ENCODE measurements around the gene NT5E.
"Not testable (repeated sequence)": the region's sequence is repeated elsewhere in the genome, so short reads cannot be mapped to it uniquely, and the experiment has no call there.

NT5E gene

GRCh38 chr6:85494547-85495536, 45.0 kb downstream of the NT5E start:
- DNase-seq: no peak

DNA sequence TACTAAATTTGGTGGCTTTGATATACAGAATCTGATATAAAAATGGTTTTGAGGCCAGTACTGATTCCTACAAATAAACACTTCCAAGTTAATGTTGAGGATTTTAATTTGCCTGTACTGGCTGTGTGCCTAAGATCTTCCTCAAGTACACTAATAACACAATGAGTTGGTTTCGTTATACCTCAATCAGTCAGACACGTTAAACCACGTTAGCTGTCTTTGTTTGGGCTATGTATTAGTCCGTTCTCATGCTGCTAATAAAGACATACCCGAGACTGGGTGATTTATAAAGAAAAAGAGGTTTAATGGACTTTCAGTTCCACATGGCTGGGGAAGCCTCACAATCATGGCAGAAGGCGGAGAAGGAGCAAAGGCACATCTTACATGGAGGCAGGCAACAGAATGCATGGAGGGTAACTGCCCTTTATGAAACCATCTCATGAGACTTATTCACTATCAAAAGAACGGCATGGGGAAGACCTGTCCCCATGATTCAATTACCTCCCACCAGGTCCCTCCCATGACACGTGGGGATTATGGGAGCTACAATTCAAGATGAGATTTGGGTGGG, 46.2 kb downstream of the NT5E start:
- no peak for DNase-seq

GRCh38 chr6:85496856-85497255, 47.0 kb downstream of the NT5E start:
- no peak for DNase-seq

DNA sequence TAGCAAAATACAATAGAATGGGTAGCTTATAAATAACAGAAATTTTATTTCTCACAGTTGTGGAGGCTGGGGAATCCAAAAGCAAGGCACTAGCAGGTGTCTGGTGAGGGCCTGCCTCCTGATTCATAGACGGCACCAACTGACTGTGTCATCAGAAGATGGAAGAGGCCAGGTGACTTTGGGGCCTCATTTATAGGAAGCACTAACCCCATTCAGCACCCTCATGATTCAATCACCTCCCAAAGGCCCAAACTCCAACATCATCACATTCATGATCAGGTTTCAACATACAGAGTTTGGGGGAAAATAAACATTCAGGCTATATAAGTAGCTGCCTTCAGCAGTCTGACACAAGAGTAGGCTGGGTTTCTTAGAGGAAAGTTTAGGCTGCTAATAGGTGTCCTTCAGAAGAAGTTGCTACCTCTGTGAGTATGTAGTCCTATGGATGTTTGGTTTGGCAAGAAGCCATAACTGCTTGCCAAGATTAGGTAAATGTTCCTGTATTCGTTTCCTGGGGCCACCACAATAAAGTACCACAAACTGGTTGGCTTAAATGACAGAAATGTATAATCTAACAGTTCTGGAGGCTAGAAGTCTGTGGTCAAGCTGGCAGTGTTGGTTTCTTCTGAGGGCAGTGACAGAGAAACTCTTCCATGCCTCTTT, 48.8 kb downstream of the NT5E start:
- DNase-seq: no peak

DNA sequence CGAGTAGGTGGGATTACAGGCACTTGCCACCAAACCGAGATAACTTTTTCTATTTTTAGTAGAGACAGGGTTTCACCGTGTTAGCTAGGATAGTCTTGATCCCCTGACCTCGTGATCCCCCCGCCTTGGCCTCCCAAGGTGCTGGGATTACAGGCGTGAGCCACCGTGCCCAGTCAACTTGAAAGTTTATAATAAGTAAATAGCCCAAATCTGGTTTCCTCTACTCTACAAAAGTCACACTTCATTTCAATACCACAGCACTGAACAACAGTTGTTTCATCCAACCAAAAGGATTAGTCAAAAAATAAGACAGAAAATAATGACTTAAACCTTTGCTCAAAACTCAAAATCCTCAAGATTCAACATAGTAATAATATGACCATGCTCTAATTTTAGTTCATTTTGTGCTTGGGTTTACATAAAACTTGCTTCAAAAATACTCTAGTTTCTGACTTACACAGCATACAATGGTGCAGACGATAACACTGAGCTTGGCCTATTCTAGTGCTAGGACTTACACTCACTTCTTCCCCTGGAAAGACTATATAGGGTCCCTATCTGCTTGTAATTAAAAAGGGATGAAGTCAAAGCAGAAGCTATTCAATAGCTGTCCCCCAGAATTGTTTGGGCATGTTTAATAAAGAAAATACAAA, 56.7 kb downstream of the NT5E start:
- no peak for DNase-seq

DNA sequence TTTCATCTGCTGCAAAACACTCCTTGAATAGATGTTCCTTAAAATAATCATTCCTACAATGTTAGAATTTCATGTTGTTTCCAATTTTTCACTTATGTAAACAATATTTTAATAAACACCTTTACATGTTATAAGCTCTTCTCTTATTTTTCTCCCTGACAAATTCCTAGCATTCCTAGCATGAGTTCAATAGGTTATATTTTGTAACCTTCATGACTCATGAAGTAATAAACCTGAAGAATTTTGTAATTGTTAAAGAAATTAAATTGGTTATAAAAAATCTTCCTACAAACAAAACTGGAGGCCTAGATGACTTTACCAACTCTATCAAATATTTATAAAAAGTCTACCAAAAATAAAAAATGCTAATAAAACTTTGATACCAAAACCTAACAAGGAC, 66.3 kb downstream of the NT5E start:
- no peak for DNase-seq

DNA sequence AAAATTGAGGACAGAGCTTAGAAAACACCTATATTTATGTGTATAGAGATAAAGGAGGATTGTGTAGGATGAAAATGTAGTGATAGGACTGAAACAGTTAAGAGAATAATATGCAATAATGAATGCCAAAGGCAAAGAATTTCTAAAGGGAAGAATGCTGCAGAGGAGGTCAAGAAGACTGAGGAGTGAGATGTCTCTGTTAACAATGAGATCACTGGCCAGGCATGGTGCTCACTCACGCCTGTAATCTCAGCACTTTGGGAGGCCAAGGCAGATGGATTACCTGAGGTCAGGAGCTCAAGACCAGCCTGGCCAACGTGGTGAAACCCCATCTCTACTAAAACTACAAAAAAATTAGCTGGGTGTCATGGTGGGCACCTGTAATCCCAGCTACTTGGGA, 74.4 kb downstream of the NT5E start:
- DNase-seq: not testable (repeated sequence)

DNA sequence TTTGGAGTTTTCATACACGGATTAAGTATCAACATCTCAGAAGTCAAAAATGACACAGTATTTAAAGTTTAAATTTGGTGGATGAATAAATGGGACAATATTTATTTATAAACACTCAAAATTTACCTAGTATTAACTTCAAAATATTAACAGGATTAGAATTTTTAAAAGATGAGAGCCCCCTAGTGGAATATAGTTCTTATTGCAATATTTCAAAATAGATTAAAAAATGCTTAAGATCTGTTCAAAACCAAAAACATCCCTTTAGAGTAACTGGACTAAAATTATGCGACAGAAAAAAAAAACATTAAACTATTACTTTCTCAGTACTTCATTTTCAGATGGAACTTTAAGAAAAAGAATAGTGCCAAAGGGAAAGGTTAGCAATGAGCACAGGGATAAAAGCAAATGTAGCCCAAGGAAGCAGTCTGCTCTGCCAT, 87.2 kb downstream of the NT5E start:
- no peak for DNase-seq

GRCh38 chr6:85544776-85545175, 94.9 kb downstream of the NT5E start:
- no peak for DNase-seq

All from activated T-cell treated with anti-CD3 and anti-CD28 coated beads for 4 hours (primary cell).